ENCODE results near the gene CREB3.

The CREB3 gene

DNA sequence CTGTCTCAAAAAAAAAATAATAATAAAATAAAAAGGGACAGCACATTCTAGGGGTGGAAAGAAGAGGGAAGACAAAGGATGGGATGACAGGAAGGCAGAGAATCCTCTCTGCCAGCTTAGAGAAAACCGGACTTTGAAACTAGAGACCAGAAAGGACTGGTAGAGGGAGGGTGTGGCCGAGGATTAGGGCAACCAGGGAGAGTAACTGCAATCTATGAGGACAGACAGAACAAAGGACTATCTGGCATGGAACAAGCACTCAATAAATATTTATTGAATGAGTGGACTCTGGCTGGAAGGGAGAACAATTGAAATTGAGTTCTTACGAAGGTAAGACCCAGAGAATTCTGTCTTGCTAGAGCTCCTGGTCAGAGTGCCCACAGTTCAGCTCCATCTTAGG lies 14.1 kb downstream of the CREB3 start:
- Histone ChIP-seq H3K36me3 (replicated peaks; ENCODE audit: insufficient read depth, low read length) (0 out of 2 replicates have a peak, but pooled peaks cover 5% of the 10 kb centered on the region), H3K4me3 (ENCODE audit: low read length) (peak overlapping the region; percentile 96), H3K9me3 (replicated peaks; ENCODE audit: insufficient read depth, low read length) (no peaks in the 10 kb centered on the region), H3K4me2 (ENCODE audit: low read depth, low read length) (peak overlapping the region; percentile 97), H3K79me2 (ENCODE audit: low read length) (peaks cover 77% of the 10 kb centered on the region), H3K4me1 (ENCODE audit: low read length) (peaks cover 20% of the 10 kb centered on the region), H3K9ac (ENCODE audit: low read length) (no peak overlapping the region), H3K27ac (ENCODE audit: low read length) (no peak overlapping the region), H2AFZ (ENCODE audit: low read length) (no peak overlapping the region), H3K27me3 (replicated peaks; ENCODE audit: insufficient read depth, low read length) (no peaks in the 10 kb centered on the region), H3K9me2 (replicated peaks; ENCODE audit: insufficient read depth, low read length) (no peaks in the 10 kb centered on the region), H4K20me1 (ENCODE audit: insufficient read depth, low read length) (peaks cover 11% of the 10 kb centered on the region), H3F3A (ENCODE audit: insufficient read depth, low read length) (peaks cover 14% of the 10 kb centered on the region)
- no peak for DNase-seq
- TF ChIP-seq, protein P1, sequence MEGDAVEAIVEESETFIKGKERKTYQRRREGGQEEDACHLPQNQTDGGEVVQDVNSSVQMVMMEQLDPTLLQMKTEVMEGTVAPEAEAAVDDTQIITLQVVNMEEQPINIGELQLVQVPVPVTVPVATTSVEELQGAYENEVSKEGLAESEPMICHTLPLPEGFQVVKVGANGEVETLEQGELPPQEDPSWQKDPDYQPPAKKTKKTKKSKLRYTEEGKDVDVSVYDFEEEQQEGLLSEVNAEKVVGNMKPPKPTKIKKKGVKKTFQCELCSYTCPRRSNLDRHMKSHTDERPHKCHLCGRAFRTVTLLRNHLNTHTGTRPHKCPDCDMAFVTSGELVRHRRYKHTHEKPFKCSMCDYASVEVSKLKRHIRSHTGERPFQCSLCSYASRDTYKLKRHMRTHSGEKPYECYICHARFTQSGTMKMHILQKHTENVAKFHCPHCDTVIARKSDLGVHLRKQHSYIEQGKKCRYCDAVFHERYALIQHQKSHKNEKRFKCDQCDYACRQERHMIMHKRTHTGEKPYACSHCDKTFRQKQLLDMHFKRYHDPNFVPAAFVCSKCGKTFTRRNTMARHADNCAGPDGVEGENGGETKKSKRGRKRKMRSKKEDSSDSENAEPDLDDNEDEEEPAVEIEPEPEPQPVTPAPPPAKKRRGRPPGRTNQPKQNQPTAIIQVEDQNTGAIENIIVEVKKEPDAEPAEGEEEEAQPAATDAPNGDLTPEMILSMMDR (IDR thresholded peaks at IDR 0.05; ENCODE audit: low read length) = no peak
- no peak for TF ChIP-seq EZH2phosphoT487 (IDR thresholded peaks at IDR 0.05; ENCODE audit: low read length)
- no peak for TF ChIP-seq EZH2 (optimal IDR thresholded peaks at IDR 0.05; ENCODE audit: low read depth, low read length)

DNA sequence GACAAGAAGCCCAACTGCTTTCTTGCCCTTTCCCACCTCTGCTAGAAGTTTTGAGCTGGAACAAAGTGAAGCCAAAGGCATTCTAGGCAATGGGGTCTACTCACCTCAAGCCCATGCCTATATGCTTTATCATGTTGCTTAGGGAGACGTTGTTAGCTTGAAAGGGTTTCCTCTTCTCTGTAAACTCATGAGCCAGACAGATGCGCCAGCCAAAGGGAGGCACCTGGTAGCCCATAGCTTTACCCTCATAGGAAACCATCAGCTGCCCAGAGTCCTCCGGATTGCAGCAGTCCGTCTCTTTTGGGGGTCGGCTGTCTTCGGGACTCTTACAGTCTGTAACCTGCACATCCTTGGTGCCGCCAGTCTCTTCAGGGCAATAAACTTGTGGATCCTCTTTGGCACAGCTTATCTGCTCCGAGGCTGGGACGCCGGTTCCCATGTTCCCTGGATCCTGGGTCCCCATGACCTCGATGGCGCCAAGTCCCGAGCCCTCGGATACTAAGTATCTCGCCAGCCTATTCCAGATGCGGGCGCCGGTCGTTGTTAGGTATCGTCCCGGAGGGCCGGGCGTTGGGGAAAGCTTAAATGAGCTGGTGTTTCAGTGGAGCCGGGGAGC lies 15.9 kb downstream of the CREB3 start:
- H3F3A ChIP-seq (ENCODE audit: insufficient read depth, low read length) = peaks cover 14% of the 10 kb centered on the region
- peak overlapping the region; percentile 97 for H3K4me2 ChIP-seq (ENCODE audit: low read depth, low read length)
- H3K4me1 ChIP-seq (ENCODE audit: low read length) = peaks cover 20% of the 10 kb centered on the region

DNA sequence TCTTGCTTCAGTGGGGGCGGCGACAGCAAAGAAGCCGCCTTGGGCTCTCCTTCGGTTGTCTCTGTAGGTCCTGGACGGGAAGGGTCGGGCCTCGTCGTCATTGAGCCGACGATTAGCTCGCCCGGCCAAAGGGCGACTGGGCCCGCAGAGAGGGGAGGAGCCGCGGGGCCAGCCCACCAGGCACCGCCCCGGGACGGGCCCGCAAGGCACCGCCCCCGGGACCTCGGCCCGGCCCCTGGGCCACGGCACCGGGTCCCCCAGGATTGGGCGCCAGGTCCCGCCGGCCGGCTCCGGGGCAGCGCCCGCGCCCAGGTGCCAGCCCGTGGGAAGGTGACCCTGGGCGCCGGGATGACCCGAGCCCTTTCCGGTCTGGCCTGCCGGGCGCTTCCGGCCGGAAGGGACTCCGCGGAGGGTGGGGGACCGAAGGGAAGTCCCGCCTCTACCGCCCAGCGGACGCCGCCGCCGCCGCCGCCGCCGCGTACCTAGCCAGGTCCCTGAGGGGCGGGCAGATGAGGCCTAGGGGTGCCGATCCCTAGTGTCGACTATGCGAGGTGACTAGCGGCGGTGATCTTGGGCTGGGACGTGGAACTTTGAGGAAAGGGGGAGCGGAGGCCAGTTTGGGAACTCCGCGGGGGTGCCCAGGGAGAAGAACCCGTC lies 16.5 kb downstream of the CREB3 start, which contains the start of the genes GBA2 and RGP1:
Gene GBA2 (minus strand): TSS at position 371 of the 657 bp plus-strand sequence. CDS start 524 bp downstream, outside the sequence.
Gene RGP1 (plus strand): TSS at position 430 of the 657 bp plus-strand sequence. CDS start 469 bp downstream, outside the sequence.
- H3F3A ChIP-seq (ENCODE audit: insufficient read depth, low read length) = peaks cover 14% of the 10 kb centered on the region
- peaks cover 11% of the 10 kb centered on the region for H4K20me1 ChIP-seq (ENCODE audit: insufficient read depth, low read length)
- H3K36me3 ChIP-seq (replicated peaks; ENCODE audit: insufficient read depth, low read length) = 0 out of 2 replicates have a peak, but pooled peaks cover 5% of the 10 kb centered on the region
- peaks cover 20% of the 10 kb centered on the region for H3K4me1 ChIP-seq (ENCODE audit: low read length)
- no peak for TF ChIP-seq EZH2phosphoT487 (IDR thresholded peaks at IDR 0.05; ENCODE audit: low read length)
- TF ChIP-seq, protein P1 (IDR thresholded peaks at IDR 0.05; ENCODE audit: low read length) = no peak
- no peak for TF ChIP-seq EZH2 (optimal IDR thresholded peaks at IDR 0.05; ENCODE audit: low read depth, low read length)
- no peaks in the 10 kb centered on the region for H3K9me3 ChIP-seq (replicated peaks; ENCODE audit: insufficient read depth, low read length)
- H3K79me2 ChIP-seq (ENCODE audit: low read length) = peaks cover 63% of the 10 kb centered on the region
- no peaks in the 10 kb centered on the region for H3K27me3 ChIP-seq (replicated peaks; ENCODE audit: insufficient read depth, low read length)
- H3K4me3 ChIP-seq (ENCODE audit: low read length) = peak within 1 kb of the TSS; percentile 96
- no peaks in the 10 kb centered on the region for H3K9me2 ChIP-seq (replicated peaks; ENCODE audit: insufficient read depth, low read length)
- H2AFZ ChIP-seq (ENCODE audit: low read length) = peak within 1 kb of the TSS; percentile 73
- peak within 1 kb of the TSS; percentile 97 for H3K4me2 ChIP-seq (ENCODE audit: low read depth, low read length)
- peak within 1 kb of the TSS; percentile 50; the same call in 1 of the 2 replicates for H3K27ac ChIP-seq (ENCODE audit: low read length)
- peak; percentile 81 for DNase-seq
- H3K9ac ChIP-seq (ENCODE audit: low read length) = peak within 1 kb of the TSS; percentile 85

More for the DNA sequence above, 15.9 kb downstream of the CREB3 start:
- DNase-seq = no peak
- H3K9me2 ChIP-seq (replicated peaks; ENCODE audit: insufficient read depth, low read length) = no peaks in the 10 kb centered on the region
- H3K27me3 ChIP-seq (replicated peaks; ENCODE audit: insufficient read depth, low read length) = no peaks in the 10 kb centered on the region
- TF ChIP-seq, protein P1 (IDR thresholded peaks at IDR 0.05; ENCODE audit: low read length) = no peak
- no peak for TF ChIP-seq EZH2phosphoT487 (IDR thresholded peaks at IDR 0.05; ENCODE audit: low read length)
- TF ChIP-seq EZH2 (optimal IDR thresholded peaks at IDR 0.05; ENCODE audit: low read depth, low read length) = no peak
- H3K4me3 ChIP-seq (ENCODE audit: low read length) = peak overlapping the region; percentile 96
- peak overlapping the region; percentile 37 for H2AFZ ChIP-seq (ENCODE audit: low read length)
- H3K79me2 ChIP-seq (ENCODE audit: low read length) = peaks cover 69% of the 10 kb centered on the region
- 0 out of 2 replicates have a peak, but pooled peaks cover 5% of the 10 kb centered on the region for H3K36me3 ChIP-seq (replicated peaks; ENCODE audit: insufficient read depth, low read length)
- peak overlapping the region; percentile 50; the same call in 1 of the 2 replicates for H3K27ac ChIP-seq (ENCODE audit: low read length)
- peaks cover 11% of the 10 kb centered on the region for H4K20me1 ChIP-seq (ENCODE audit: insufficient read depth, low read length)
- peak overlapping the region; percentile 85 for H3K9ac ChIP-seq (ENCODE audit: low read length)
- no peaks in the 10 kb centered on the region for H3K9me3 ChIP-seq (replicated peaks; ENCODE audit: insufficient read depth, low read length)
